ENCODE measurements around the gene BICC1.

BICC1 gene

GRCh38 chr10:58599927-58600553 is 87.4 kb downstream of the BICC1 start:
- no peak for DNase-seq (ENCODE audit: low spot score)

DNA sequence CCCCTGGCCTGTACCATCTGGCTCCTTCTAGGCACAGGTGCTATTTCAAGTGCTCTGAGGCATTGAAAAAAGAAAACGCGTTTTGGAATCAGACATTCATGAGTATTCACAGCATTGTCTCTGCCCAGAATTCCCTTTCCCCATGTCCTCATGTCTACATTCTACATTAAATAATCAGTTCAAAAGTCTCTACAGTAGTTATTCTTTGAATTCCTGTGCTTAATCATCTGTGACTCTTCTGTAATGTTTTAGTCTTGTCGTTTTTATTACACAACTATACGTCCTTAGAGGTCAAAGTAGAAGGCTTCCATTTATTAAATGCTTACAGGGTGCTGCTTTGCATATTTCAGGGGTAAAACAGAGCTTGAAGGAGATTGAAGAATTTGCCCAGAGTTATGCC is 95.7 kb downstream of the BICC1 start:
- DNase-seq (ENCODE audit: low spot score) = no peak

DNA sequence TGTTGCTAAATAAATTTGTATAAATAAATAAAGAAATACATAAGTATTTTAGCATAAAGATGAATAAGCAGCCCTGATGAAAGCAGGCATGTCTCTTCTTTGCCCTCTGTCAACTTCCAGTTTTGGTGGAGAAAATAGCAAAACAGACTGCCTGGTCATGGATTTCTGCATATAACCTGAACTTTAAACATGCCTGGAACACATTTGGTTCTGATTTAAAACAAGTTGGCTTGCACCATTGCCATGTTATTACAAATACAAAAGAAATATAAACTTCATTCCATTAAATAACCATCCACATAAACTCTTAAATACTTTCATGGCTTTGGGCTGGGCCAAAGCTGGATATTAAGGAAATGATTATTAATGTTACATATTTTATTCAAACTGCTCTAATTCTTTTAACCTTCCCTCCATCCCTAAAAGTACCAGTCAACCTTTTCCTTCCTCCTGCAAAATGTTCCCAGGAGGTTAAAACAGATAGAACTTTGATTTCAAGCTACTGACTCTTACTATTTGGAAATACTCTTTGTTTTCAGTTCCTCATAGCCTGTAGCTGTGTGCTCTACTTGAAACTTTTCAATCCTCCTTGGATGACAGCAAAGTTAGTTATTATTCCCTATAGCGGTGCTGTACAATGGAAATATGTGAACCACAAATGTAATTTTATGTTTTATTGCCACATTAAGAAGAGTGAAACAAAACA is 96.3 kb downstream of the BICC1 start:
- no peak for DNase-seq (ENCODE audit: low spot score)

DNA sequence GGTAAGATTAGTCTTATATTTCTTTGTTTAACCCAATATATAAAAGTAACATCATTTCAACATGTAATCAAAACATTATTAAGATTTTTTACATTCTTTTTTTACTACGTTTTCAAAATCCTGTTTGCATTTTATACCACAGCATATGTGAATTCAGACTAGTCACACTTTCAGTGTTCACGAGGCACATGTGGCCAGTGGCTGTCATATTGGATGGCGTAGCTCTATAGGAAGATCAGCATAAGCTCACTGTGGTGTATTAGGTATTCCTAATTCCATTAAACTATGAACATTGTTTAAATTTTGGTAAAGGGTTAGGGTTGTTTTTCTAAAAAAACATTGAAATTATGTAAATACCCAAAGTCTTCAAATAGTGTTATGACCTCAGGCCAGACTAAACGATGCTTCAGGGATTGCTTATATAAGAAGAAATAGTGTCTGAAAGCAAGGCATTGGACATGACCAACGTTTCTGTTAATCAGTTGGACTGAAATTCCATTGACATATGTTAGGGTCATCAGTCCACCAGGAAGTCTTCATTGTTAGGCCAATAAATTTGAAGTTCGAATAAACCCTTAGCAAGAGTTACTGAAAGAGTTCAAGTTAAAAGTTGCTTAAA is 97.0 kb downstream of the BICC1 start:
- no peak for DNase-seq (ENCODE audit: low spot score)

- DNase-seq (ENCODE audit: low spot score) = no peak
These were observed 102.7 kb downstream of the BICC1 start for GRCh38 chr10:58615237-58615935.

- no peak for DNase-seq (ENCODE audit: low spot score)
These were observed 105.5 kb downstream of the BICC1 start for GRCh38 chr10:58618158-58618676.

DNA sequence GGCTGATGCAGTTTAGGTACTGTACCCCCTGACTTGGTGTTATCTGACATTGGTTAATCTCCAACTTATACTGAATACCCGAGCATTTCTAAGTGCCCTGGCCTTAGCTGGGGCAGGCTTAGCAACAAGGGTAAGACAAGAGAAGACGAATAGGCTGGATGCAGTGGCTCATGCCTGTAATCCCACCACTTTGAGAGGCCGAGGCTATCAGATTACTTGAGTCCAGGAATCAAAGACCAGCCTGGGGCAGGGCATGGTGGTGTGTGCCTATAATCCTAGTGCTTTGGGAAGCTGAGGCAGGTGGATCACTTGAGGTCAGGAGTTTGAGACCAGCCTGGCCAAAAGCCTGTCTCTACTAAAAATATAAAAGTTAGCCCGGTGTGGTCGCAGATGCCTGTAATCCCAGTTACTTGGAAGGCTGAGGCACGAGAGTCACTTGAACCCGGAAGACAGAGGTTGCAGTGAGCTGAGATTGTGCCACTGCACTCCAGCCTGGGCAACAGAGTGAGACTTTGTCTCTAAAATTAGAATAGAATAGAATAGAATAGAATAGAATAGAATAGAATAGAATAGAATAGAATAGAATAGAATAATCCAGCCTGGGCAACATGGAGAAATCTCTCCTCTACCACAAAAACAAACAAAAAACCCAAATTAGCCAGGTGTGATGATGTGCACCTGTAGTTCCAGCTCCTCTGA is 108.9 kb downstream of the BICC1 start:
- no peak for DNase-seq (ENCODE audit: low spot score)

GRCh38 chr10:58622246-58622645 is 109.6 kb downstream of the BICC1 start:
- no peak for DNase-seq (ENCODE audit: low spot score)

GRCh38 chr10:58625070-58625469 is 112.4 kb downstream of the BICC1 start:
- DNase-seq (ENCODE audit: low spot score) = no peak

GRCh38 chr10:58627392-58627791 is 114.7 kb downstream of the BICC1 start:
- no peak for DNase-seq (ENCODE audit: low spot score)

GRCh38 chr10:58631715-58632114 is 119.0 kb downstream of the BICC1 start:
- no peak for DNase-seq (ENCODE audit: low spot score)

DNA sequence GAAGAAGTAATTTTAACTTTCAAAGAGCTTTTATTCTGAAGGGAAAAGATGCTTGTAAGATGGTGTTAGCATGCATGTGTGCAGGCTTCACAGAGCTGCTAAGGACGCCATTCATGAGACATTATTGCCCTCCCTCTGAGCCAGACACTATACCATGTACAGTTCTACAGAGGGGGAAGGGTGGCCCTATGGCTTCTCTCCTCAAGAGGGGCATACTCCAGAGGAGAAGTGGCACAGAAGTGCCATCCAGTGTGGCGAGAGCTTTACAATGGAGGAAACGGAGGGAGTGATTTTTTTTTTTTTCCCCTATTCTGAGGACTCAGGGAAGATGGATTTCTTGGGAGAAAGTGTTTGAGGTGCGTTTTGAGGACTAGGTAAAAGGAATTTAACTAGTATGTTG is 119.5 kb downstream of the BICC1 start:
- DNase-seq (ENCODE audit: low spot score) = no peak

DNA sequence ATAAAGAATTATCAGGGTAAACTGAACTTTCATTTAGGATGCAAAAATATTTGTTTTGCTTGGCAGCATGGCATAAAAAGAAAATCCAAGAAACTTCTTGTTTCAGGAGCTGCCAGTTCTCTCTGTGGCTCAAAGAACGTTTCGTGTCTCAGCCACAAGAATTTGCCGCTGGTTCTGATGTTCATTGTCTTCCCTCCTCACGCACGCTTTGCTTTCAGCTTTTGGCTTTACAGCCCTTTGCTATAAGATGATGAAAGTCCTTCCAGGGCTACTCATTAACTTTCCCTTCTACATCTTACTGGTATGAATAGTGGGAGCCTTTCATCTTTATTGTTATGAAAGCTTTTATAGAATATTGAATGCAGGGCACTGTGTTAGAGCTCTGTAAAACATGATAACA is 124.7 kb downstream of the BICC1 start:
- DNase-seq (ENCODE audit: low spot score) = no peak

GRCh38 chr10:58638388-58638787 is 125.7 kb downstream of the BICC1 start:
- DNase-seq (ENCODE audit: low spot score) = no peak

- no peak for DNase-seq (ENCODE audit: low spot score)
These were observed 128.4 kb downstream of the BICC1 start for GRCh38 chr10:58641095-58641531.

DNA sequence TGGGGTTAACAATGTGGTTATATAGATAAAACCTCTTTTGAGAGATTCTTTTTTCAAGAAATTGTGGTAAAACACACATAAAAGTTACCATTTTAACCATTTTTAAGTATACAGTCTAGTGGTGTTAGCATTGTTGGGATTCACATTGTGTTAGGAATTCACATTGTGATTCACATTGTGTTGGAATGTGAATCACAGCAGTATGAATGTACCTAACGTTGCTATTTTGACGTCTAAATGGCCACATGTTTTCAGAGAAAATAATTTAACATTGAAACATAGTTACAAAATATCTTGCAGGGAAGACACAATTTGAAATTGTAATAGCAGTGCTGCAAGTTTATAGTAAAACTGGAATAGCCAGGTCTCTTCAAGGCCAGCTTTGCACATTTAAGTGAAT is 129.0 kb downstream of the BICC1 start:
- DNase-seq (ENCODE audit: low spot score) = no peak

DNA sequence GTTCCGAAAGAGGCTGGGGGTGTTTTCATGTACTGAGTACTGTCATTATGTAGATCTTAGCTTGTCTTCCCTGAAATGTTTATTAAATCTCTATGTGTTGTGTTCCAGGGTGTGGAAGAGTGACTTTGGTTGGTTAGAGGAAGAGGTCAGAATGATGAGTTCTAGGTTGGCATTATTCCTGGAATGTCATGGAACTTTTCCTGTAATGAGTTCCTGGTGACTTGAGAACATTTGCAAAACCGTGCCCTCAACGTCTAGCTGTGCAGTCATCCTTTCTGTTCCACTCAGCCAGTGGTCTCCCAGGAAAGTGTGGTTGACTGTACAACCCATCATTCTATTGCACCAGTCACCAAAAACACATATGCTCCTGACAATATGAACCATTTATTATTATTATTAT is 129.6 kb downstream of the BICC1 start:
- DNase-seq (ENCODE audit: low spot score) = no peak

DNA sequence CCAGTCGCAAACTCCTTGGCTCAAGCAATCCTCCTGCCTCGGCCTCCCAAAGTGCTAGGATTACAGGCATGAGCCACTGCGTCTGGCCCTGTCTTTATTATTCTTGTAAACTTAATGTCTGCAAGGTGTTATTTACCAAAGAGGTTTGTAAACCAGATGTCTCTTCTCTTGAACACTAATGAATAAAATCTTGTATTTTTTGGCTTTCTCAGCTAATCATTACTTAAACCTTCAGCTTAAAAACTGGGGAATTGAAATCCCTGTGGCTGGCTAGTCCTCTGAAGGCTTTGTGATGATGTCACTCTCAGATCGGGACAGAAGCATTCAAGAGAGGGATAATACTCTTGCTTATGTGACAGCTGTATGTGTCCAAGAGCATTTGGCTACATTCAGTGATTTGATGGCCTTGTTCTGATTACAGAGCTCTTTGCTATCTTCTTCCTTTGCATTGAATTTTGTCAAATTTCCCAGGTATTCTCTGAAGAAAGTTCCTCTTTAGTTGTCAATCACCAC is 130.3 kb downstream of the BICC1 start:
- DNase-seq (ENCODE audit: low spot score) = no peak

- no peak for DNase-seq (ENCODE audit: low spot score)
These were observed 131.6 kb downstream of the BICC1 start for GRCh38 chr10:58644311-58644710.

- DNase-seq (ENCODE audit: low spot score) = no peak
These were observed 132.9 kb downstream of the BICC1 start for GRCh38 chr10:58645416-58646146.
